Fibroblast of villous mesenchyme (primary cell): ENCODE results near the gene BICC1. TPM values are rescaled to one million over a fixed set of nuclear protein-coding genes. Genes with fewer than 3 reads are reported as not detected.

Source experiments
- DNase-seq: peaks from one replicate; pipeline ENCODE4 v3.0.0-alpha.2; 2010; ENCODE audit warnings: low read depth
- H3K4me3 ChIP-seq: 2 replicates; pipeline ENCODE4 v1.5.1; 2011; ENCODE audit warnings: low read depth, mild to moderate bottlenecking, low read length
- total RNA-seq: library from RNA; depleted of rRNA; stranded (reverse); fragments of >200 nt; gene quantifications from 2 replicates; pipeline ENCODE4 v1.2.3, GENCODE V29; 2012
- TF ChIP-seq, protein P1 (sequence below): IDR thresholded peaks from 2 replicates; pipeline ENCODE4 v1.5.1; 2012; ENCODE audit warnings: low read depth, mild to moderate bottlenecking, low read length; ENCODE audit not compliant: insufficient read depth

The BICC1 gene
- total RNA-seq, 1 donor: 39.3 TPM

DNA sequence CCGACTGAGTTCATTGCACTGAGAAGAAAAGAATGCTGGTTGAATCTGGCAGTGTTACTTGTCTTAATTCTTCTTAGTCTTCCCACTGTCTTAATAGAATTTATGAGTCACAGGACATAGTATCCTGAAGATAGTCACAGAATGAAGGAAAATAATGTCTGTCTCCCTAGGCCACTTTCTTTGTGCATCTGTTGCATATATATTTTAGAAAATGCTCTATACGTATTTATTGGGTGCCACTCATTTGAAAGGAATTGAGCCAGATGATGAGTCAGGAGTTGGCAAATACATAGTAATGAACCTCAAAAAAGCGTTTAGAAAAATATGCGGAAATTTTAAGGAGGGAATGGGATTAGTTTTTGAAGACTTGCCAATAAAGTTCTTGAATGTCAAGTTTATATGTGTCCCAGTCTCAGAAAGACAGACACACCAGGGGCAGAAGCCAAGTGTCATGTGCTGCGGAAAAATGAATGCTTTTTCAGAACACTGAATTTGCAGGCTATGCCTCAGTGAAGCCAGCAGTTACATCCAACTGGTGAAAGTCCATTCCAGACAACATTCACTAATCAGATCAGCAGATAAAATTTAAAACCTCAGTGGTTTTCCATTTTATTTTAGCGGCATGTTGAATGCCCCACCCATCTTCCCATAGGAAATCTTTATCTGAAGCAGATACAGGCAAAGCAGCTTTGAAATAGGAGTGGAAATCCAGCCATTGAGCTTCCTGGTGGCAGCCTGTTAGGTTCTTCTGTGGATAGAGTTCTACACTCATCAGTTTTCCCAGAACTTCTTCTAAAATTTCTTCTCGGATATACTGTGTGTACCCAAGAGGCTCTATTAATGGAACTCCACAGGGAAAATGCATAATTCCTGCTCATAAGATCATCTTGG lies 308.4 kb downstream of the BICC1 start:
- H3K4me3 ChIP-seq: no peak overlapping the region
- TF ChIP-seq, protein P1, sequence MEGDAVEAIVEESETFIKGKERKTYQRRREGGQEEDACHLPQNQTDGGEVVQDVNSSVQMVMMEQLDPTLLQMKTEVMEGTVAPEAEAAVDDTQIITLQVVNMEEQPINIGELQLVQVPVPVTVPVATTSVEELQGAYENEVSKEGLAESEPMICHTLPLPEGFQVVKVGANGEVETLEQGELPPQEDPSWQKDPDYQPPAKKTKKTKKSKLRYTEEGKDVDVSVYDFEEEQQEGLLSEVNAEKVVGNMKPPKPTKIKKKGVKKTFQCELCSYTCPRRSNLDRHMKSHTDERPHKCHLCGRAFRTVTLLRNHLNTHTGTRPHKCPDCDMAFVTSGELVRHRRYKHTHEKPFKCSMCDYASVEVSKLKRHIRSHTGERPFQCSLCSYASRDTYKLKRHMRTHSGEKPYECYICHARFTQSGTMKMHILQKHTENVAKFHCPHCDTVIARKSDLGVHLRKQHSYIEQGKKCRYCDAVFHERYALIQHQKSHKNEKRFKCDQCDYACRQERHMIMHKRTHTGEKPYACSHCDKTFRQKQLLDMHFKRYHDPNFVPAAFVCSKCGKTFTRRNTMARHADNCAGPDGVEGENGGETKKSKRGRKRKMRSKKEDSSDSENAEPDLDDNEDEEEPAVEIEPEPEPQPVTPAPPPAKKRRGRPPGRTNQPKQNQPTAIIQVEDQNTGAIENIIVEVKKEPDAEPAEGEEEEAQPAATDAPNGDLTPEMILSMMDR: no peak
- DNase-seq: peak; percentile 72

DNA sequence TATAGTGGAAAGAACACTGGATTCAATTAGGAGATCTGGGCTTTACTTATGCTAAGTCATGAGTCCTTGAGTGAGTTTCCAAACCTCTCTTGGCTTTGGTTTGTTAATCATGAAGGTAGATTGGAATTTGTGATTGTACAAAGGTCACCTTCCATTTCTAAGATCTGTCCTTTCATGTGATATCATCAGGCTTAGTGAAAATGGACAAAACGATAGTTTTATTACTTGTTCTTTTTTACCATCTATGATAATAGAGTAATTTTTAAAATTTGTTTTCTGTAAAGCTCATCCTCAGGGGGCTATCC lies 309.0 kb downstream of the BICC1 start:
- DNase-seq: no peak
- TF ChIP-seq, protein P1: no peak
- H3K4me3 ChIP-seq: no peak overlapping the region

DNA sequence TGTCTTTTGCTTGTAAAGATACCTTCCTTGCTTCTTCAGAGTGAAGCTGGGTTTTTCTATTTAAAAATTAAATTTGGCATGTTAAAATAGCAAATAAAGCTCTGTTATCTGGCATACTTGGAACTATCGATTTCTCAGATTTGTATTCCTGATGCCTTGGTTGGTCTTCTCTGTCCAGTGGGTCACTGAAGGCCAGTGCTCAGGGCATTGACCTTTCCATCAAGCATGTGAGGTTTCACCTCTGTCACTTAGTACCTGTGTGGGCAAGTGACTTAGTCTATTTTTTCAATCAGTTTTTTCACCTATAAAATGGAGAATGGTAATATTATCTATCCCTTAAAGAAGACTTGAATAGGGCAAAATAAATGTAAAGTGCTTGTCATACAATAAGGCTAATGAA lies 311.3 kb downstream of the BICC1 start:
- TF ChIP-seq, protein P1: no peak
- no peak for DNase-seq
- no peak overlapping the region for H3K4me3 ChIP-seq

DNA sequence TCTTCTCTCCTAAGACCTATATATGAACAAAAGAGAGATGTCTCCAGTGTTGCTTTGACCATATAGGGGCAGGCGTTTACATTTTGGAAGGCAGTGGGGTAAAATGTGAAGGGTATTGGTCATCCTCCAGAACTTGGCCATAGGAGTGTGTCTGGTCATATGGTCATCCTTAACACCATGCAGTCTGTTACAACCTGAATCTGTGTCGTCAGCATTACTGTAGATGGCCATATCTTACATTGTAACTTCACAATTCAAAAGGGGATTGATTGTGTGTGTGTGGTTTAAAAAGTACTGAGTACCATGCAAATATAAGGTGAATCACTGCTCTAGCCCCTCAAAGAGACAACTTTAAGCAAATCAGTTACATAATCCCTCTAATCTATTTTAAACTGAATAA lies 311.7 kb downstream of the BICC1 start:
- no peak for DNase-seq
- TF ChIP-seq, protein P1: no peak
- H3K4me3 ChIP-seq: no peak overlapping the region

DNA sequence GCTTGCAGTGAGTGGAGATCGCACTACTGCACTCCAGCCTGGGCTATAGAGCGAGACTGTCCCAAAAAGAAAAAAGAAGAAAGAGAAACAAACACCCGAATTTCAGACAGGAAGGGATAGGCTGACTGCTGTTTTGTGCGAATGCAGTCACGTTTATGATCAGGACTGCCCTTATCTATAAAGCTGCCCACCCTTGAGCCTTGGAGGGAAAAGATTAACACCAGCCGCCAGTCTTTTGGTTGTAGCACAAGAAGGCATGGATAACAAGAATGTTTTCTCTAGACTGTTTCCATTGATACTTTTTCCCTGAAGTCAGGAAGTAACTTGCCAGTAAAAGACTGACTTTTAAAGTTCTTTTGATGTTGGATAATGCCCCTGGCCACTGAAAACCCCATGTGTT lies 314.0 kb downstream of the BICC1 start:
- H3K4me3 ChIP-seq: no peak overlapping the region
- DNase-seq: no peak
- TF ChIP-seq, protein P1: no peak

DNA sequence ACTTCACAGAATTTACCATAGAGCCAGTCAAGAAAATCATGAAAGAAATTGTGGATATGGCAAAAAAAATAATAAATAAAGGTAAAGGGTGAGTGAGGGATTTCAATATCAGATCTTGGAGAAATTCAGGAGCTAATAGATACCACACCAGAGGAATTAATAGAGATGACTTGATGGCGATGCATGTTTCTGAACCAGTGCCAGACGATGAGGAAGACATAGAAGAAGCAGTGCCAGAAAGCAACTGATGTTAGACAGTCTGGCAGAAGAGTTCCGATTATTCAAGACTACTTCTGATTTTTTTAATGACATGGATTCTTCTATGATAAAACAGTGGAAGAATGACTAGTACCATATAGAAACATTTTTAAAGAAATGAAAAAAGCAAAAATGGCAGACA lies 314.7 kb downstream of the BICC1 start:
- no peak overlapping the region for H3K4me3 ChIP-seq
- DNase-seq: no peak
- TF ChIP-seq, protein P1: no peak

DNA sequence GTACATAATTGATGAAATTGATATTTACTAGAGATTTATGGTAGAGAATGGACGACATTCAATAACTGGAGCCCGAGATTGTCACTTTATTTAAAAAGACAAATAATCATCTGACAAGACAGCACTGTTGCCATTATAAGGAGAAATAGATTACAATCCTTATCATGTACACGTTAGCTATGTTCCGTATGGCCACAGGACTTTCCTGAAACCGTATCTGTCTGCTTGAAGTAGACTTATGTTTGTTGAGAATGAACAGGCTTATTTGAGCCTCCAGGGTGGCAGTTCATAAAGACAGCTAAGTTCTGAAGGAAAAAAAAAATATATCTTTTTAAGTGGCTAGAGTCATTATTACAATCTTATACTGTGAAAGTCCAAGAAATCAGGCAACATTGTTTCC lies 317.2 kb downstream of the BICC1 start:
- H3K4me3 ChIP-seq: no peak overlapping the region
- TF ChIP-seq, protein P1: no peak

More for the DNA sequence above, 317.2 kb downstream of the BICC1 start:
- DNase-seq: no peak
